Stimulated activated memory B cell treated with anti-CD40 and anti-IgM and Interleukin-4, amounts not matched to agents 10 μg/mL and 1 μg/mL and 100 μg/mL, for 72 hours (primary cell): ENCODE data around the gene ARHGEF1.

ENCODE experiments used
- ATAC-seq: fragments of 150-1000 bp; cut with Tn5 transposase; 2 replicates; pipeline ENCODE4 v1.10.0; 2021
- H3K27ac Mint-ChIP-seq: one replicate; pipeline ENCODE4 v1.8.0; 2022; ENCODE audit warnings: mild to moderate bottlenecking, mixed read lengths
- H3K27me3 Mint-ChIP-seq: one replicate; pipeline ENCODE4 v1.8.0; 2022; ENCODE audit warnings: mixed read lengths
- H3K36me3 Mint-ChIP-seq: one replicate; pipeline ENCODE4 v1.8.0; 2022; ENCODE audit warnings: mixed read lengths
- H3K4me1 Mint-ChIP-seq: one replicate; pipeline ENCODE4 v1.8.0; 2022; ENCODE audit warnings: mixed read lengths
- H3K4me3 Mint-ChIP-seq: one replicate; pipeline ENCODE4 v1.8.0; 2022; ENCODE audit warnings: mild to moderate bottlenecking, moderate library complexity, mixed read lengths
- H3K9me3 Mint-ChIP-seq: one replicate; pipeline ENCODE4 v1.8.0; 2022; ENCODE audit warnings: mixed read lengths

ARHGEF1 gene

DNA sequence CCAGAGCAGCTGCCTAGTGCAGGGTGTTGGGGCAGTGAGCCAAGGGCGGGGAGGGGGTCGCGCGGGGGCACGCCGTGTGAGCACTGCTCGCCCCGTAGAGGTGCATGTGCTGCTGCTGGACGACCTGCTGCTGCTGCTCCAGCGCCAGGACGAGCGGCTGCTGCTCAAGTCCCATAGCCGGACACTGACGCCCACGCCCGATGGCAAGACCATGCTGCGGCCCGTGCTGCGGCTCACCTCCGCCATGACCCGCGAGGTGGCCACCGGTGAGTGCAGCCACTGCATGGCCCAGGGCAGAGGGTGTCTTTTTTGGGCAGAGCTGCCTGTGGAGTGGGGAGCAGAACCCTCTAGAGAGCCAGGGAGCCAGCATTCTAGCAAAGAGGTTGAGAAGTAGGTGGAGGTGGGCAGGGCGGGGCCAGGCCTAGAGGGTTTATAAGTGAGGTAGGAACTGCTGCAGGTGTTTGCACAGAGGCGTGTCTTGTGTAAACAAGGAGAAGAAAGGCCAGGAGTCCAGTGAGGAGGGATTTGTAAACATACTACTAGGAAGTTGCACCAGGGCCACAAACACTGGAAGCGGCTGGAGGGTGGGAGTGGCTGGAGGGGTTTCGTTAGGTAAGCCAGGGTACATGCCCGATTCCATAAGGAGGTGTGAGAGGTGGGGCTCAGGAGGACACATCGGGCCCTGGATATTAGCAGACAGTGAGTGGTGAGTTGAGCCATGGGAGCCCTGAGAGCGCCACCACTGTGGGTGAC is 21.3 kb downstream of the ARHGEF1 start:
- H3K36me3 Mint-ChIP-seq: peaks cover 70% of the 10 kb centered on the region
- no peak overlapping the region for H3K27ac Mint-ChIP-seq

GRCh38 chr19:41905273-41906002 is 22.5 kb downstream of the ARHGEF1 start:
- no peaks in the 10 kb centered on the region for H3K27me3 Mint-ChIP-seq
- no peak overlapping the region for H3K27ac Mint-ChIP-seq
- peaks cover 34% of the 10 kb centered on the region for H3K4me1 Mint-ChIP-seq
- H3K36me3 Mint-ChIP-seq: peaks cover 68% of the 10 kb centered on the region
- no peak for ATAC-seq
- H3K9me3 Mint-ChIP-seq: no peaks in the 10 kb centered on the region
- no peak overlapping the region for H3K4me3 Mint-ChIP-seq

More for the DNA sequence above, 21.3 kb downstream of the ARHGEF1 start:
- Mint-ChIP-seq H3K9me3 (no peaks in the 10 kb centered on the region), H3K27me3 (no peaks in the 10 kb centered on the region), H3K4me3 (no peak overlapping the region), H3K4me1 (peaks cover 31% of the 10 kb centered on the region)
- no peak for ATAC-seq

- Mint-ChIP-seq H3K4me1 (peaks cover 42% of the 10 kb centered on the region), H3K27ac (no peak overlapping the region)
Measured at GRCh38 chr19:41906271-41906670, 23.3 kb downstream of the ARHGEF1 start.

DNA sequence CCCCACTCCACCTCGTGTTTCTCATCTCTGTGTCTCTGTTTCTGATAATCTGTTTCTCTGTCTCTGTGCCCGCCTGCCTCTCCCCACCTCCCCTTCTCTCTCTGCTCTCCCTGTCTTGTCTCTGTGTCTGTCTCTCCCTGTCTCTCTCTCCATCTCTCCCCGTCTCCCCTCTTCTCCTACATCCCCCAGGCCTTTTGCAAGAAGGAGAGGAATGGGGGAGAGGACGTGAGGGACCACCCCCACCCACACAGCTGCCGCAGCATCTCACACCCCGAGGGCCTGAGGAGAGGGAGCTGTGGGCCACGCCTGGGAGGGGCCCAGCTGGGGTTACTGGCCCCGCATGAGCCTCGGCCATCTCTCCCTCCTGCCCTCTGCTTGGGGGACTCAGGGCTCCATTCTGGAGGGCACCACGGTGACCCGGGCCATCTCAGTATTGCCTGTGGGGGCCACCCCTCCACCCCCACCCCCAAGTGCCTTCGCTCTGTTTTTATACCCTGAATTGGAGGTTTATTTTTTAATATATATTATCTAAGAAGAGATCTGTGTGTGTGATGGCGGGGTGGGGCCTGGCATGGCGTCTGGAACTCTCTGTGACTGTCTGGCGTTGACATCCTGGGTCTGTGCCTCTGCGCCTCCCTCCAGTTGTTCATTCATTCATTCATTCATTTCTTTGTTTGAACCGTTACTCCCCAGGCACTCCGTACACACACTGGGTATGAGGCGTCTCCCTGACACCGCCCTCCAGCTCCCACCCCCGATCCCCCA is 24.1 kb downstream of the ARHGEF1 start:
- Mint-ChIP-seq H3K27ac (no peak overlapping the region), H3K4me1 (peaks cover 51% of the 10 kb centered on the region), H3K27me3 (peaks cover 4% of the 10 kb centered on the region), H3K36me3 (peaks cover 61% of the 10 kb centered on the region), H3K4me3 (no peak overlapping the region), H3K9me3 (no peaks in the 10 kb centered on the region)
- no peak for ATAC-seq

More at GRCh38 chr19:41906271-41906670, 23.3 kb downstream of the ARHGEF1 start:
- H3K9me3 Mint-ChIP-seq: no peaks in the 10 kb centered on the region
- peaks cover 68% of the 10 kb centered on the region for H3K36me3 Mint-ChIP-seq
- ATAC-seq: no peak
- H3K27me3 Mint-ChIP-seq: no peaks in the 10 kb centered on the region
- H3K4me3 Mint-ChIP-seq: no peak overlapping the region

- peak; percentile 1 for ATAC-seq
- Mint-ChIP-seq H3K9me3 (no peaks in the 10 kb centered on the region), H3K36me3 (peaks cover 51% of the 10 kb centered on the region), H3K4me3 (no peak overlapping the region), H3K27me3 (peaks cover 13% of the 10 kb centered on the region), H3K27ac (no peak overlapping the region), H3K4me1 (peaks cover 56% of the 10 kb centered on the region)
Measured at GRCh38 chr19:41907994-41908615, 25.1 kb downstream of the ARHGEF1 start.

- H3K4me1 Mint-ChIP-seq: peaks cover 64% of the 10 kb centered on the region
- peaks cover 43% of the 10 kb centered on the region for H3K36me3 Mint-ChIP-seq
- no peak overlapping the region for H3K27ac Mint-ChIP-seq
- no peaks in the 10 kb centered on the region for H3K9me3 Mint-ChIP-seq
- H3K4me3 Mint-ChIP-seq: no peak overlapping the region
- ATAC-seq: no peak
- peaks cover 13% of the 10 kb centered on the region for H3K27me3 Mint-ChIP-seq
Measured at GRCh38 chr19:41908724-41909464, 25.9 kb downstream of the ARHGEF1 start.

DNA sequence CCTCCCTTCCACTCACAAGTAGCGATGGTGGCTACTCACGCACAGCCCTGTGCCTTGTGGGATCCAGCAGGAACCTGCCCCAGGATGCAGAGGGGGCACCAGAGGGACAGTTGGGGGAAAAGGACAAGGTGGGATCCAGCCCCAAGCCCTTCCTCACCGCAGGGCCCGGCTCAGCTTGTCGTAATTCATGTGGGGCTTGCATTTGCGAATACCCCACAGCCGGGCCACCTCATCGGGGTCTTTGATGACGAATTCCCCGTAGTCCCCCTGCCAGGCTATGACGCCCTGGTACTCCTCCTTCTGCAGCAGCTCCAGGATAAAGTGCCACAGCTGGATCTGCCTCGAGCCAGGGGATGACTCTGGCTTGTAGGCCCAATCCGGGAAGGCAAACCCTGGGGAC is 26.7 kb downstream of the ARHGEF1 start:
- no peak for ATAC-seq
- peaks cover 69% of the 10 kb centered on the region for H3K4me1 Mint-ChIP-seq

GRCh38 chr19:41910240-41910991 is 27.4 kb downstream of the ARHGEF1 start:
- Mint-ChIP-seq H3K27me3 (peaks cover 13% of the 10 kb centered on the region), H3K36me3 (peaks cover 28% of the 10 kb centered on the region), H3K4me1 (peaks cover 63% of the 10 kb centered on the region), H3K4me3 (no peak overlapping the region), H3K9me3 (no peaks in the 10 kb centered on the region), H3K27ac (no peak overlapping the region)
- ATAC-seq: no peak

More for the DNA sequence above, 26.7 kb downstream of the ARHGEF1 start:
- Mint-ChIP-seq H3K27ac (no peak overlapping the region), H3K36me3 (peaks cover 35% of the 10 kb centered on the region), H3K27me3 (peaks cover 13% of the 10 kb centered on the region), H3K9me3 (no peaks in the 10 kb centered on the region), H3K4me3 (no peak overlapping the region)

DNA sequence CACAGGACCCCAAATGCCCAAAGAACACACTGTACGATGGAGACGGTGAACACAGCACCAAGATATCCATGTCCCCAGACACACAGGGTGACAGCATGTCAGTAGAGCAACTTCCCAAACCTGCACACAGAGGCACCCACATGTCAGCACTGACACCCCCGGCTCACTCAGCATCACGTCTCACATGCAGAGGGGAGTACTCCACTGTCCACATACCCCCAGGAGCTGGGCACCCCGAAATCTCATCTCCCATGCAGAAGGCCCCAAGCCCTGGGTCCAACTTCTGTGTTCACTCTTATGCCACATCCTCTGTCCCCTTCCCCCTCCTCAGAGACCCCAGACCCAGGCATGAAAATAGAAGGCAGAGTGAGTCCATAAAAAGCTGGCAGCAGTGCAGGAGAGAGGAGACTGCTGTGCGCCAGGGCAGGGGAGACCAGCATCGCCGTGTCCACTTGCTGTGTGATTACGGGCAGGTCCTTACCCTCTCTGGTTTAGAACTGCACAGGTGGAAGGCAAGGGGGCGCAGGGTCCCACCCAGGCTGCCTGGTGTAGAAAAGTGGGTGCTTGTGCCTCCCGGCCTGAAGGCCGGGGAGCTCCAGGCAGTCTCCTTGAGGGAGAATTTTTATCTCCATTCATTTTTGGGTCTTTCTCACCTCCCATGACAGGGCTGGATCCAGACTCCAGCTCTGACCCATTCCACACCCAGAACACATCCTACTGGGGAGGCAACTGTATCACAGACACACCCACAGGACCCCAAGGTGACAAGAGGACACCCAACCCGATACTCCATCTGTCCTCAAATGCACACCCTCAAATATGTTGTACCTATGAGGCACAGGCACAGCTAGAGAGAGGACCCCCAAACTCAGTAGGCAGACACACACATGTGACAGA is 28.3 kb downstream of the ARHGEF1 start:
- H3K27ac Mint-ChIP-seq: no peak overlapping the region
- H3K27me3 Mint-ChIP-seq: peaks cover 13% of the 10 kb centered on the region
- H3K4me1 Mint-ChIP-seq: peaks cover 55% of the 10 kb centered on the region
- H3K36me3 Mint-ChIP-seq: peaks cover 19% of the 10 kb centered on the region
- H3K4me3 Mint-ChIP-seq: no peak overlapping the region
- no peak for ATAC-seq
- no peaks in the 10 kb centered on the region for H3K9me3 Mint-ChIP-seq

GRCh38 chr19:41911889-41912731 is 29.1 kb downstream of the ARHGEF1 start:
- no peak overlapping the region for H3K4me3 Mint-ChIP-seq

DNA sequence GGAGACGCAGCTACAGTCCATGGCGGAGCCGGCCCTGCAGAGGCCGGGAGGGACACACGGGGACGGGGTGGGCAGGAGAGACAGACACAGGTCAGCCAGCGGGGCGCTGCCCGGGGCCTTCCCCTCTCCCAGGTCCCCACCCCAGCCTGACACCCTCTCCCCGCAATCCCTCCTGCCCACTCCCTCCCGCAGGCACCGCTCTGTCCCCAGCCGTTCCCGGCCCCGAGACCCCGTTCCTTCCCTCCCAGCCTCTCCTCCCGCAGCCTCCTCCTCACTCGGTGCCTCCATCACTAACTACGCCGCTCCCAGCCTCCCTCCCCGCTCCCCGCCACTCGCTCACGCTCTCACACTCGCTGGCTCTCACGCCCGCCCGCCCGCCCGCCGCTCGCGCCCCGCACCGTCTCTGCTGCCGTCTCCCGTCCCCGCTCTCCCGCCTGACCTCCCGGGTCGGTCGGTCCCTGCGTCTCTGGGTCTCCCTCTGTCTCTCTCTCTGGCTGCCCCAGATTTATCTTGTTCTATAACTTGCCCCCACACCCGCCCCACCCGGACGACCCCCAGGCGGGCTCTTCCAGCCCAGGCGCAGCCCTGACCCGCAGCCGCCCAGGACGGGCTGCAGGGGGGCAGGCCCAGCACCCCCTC is 30.0 kb downstream of the ARHGEF1 start:
- Mint-ChIP-seq H3K27me3 (peaks cover 13% of the 10 kb centered on the region), H3K9me3 (no peaks in the 10 kb centered on the region), H3K27ac (no peak overlapping the region), H3K4me3 (no peak overlapping the region), H3K36me3 (peaks cover 6% of the 10 kb centered on the region), H3K4me1 (peaks cover 47% of the 10 kb centered on the region)
- ATAC-seq: peak; percentile 40

More at GRCh38 chr19:41911889-41912731, 29.1 kb downstream of the ARHGEF1 start:
- Mint-ChIP-seq H3K27ac (no peak overlapping the region), H3K36me3 (peaks cover 11% of the 10 kb centered on the region), H3K27me3 (peaks cover 13% of the 10 kb centered on the region), H3K9me3 (no peaks in the 10 kb centered on the region), H3K4me1 (peaks cover 48% of the 10 kb centered on the region)
- no peak for ATAC-seq
